DOHH2 (cell line): ENCODE measurements around the gene GRPEL2.
A peak's percentile ranks its signal among the peaks of the same experiment; 100 is the strongest.

Experiments used
- H3F3A ChIP-seq: fragments of 200-600 bp; sonication (generic), shearing (Covaris generic); 2 replicates; pipeline ENCODE4 v1.6.0; 2016; ENCODE audit warnings: antibody characterized with exemption, mild to moderate bottlenecking; ENCODE audit not compliant: control insufficient read depth, insufficient read depth
- H3K27ac ChIP-seq: fragments of 200-600 bp; sonication (generic); 2 replicates; pipeline ENCODE4 v1.5.1; 2014; ENCODE audit warnings: low read depth, mild to moderate bottlenecking, low read length, moderate library complexity
- H3K27me3 ChIP-seq: fragments of 200-600 bp; sonication (generic); 2 replicates; pipeline ENCODE4 v1.6.1; 2014; ENCODE audit warnings: mild to moderate bottlenecking, low read length, mixed read lengths; ENCODE audit not compliant: control insufficient read depth
- H3K36me3 ChIP-seq: fragments of 200-600 bp; sonication (generic); 2 replicates; pipeline ENCODE4 v1.6.1; 2014; ENCODE audit warnings: mild to moderate bottlenecking, low read length, moderate library complexity, mixed read lengths; ENCODE audit not compliant: control insufficient read depth
- H3K4me1 ChIP-seq: fragments of 200-600 bp; sonication (generic); 2 replicates; pipeline ENCODE4 v1.6.1; 2014; ENCODE audit warnings: mild to moderate bottlenecking, low read length, mixed read lengths; ENCODE audit not compliant: control insufficient read depth
- H3K4me2 ChIP-seq: fragments of 200-600 bp; sonication (generic); 2 replicates; pipeline ENCODE4 v1.6.0; 2014; ENCODE audit warnings: mild to moderate bottlenecking, low read length, moderate library complexity
- H3K4me3 ChIP-seq: fragments of 200-600 bp; sonication (generic); 2 replicates; pipeline ENCODE4 v1.5.1; 2014; ENCODE audit warnings: mild to moderate bottlenecking, low read length, mixed read lengths
- H3K79me2 ChIP-seq: fragments of 200-600 bp; sonication (generic); 2 replicates; pipeline ENCODE4 v1.6.1; 2014; ENCODE audit warnings: mild to moderate bottlenecking, low read length, mixed read lengths; ENCODE audit not compliant: control insufficient read depth
- H3K9me2 ChIP-seq: fragments of 200-600 bp; sonication (generic); replicated peaks from 2 replicates; pipeline ENCODE4 v1.6.1; 2014; ENCODE audit warnings: mild to moderate bottlenecking, low read length, mixed read lengths; ENCODE audit not compliant: control insufficient read depth
- H3K9me3 ChIP-seq: fragments of 200-600 bp; sonication (generic); 2 replicates; pipeline ENCODE4 v1.6.1; 2014; ENCODE audit warnings: antibody characterized with exemption, low read length, mixed read lengths; ENCODE audit not compliant: control insufficient read depth, insufficient read depth
- H4K20me1 ChIP-seq: fragments of 200-600 bp; sonication (generic); 2 replicates; pipeline ENCODE4 v1.6.0; 2014; ENCODE audit warnings: low read depth, mild to moderate bottlenecking, antibody characterized with exemption, low read length, moderate library complexity; ENCODE audit not compliant: control insufficient read depth, insufficient read depth
- CTCF ChIP-seq: fragments of 200-600 bp; sonication (generic); IDR thresholded peaks from one replicate; pipeline ENCODE4 v1.5.1; 2014; ENCODE audit warnings: antibody characterized with exemption, mild to moderate bottlenecking, low read depth, low read length; ENCODE audit not compliant: poor library complexity, severe bottlenecking
- EZH2phosphoT487 ChIP-seq: fragments of 200-600 bp; sonication (generic); IDR thresholded peaks from 2 replicates; pipeline ENCODE4 v1.6.1; 2017; ENCODE audit warnings: borderline replicate concordance, mild to moderate bottlenecking, antibody characterized with exemption, low read length, moderate library complexity, mixed read lengths

The GRPEL2 gene

GRCh38 chr5:149366169-149366729 is 20.9 kb downstream of the GRPEL2 start:
- Histone ChIP-seq H4K20me1 (no peaks in the 10 kb centered on the region; the same call in 1 of the 2 replicates), H3K9me2 (no peaks in the 10 kb centered on the region), H3K4me3 (no peak overlapping the region), H3K4me2 (no peak overlapping the region), H3K79me2 (no peaks in the 10 kb centered on the region), H3F3A (no peaks in the 10 kb centered on the region), H3K36me3 (peaks cover 49% of the 10 kb centered on the region), H3K4me1 (no peaks in the 10 kb centered on the region), H3K9me3 (no peaks in the 10 kb centered on the region), H3K27ac (no peak overlapping the region), H3K27me3 (no peaks in the 10 kb centered on the region)
- TF ChIP-seq CTCF = no peak
- no peak for TF ChIP-seq EZH2phosphoT487

- Histone ChIP-seq H3K36me3 (peaks cover 48% of the 10 kb centered on the region), H3K27ac (no peak overlapping the region), H3K4me1 (no peaks in the 10 kb centered on the region), H4K20me1 (no peaks in the 10 kb centered on the region; the same call in 1 of the 2 replicates), H3K9me3 (no peaks in the 10 kb centered on the region), H3K9me2 (no peaks in the 10 kb centered on the region), H3K4me2 (no peak overlapping the region), H3F3A (no peaks in the 10 kb centered on the region), H3K4me3 (no peak overlapping the region), H3K79me2 (no peaks in the 10 kb centered on the region), H3K27me3 (no peaks in the 10 kb centered on the region)
- TF ChIP-seq EZH2phosphoT487 = no peak
- peak; percentile 92 for TF ChIP-seq CTCF
Observed at GRCh38 chr5:149367249-149367971, 22.1 kb downstream of the GRPEL2 start.

DNA sequence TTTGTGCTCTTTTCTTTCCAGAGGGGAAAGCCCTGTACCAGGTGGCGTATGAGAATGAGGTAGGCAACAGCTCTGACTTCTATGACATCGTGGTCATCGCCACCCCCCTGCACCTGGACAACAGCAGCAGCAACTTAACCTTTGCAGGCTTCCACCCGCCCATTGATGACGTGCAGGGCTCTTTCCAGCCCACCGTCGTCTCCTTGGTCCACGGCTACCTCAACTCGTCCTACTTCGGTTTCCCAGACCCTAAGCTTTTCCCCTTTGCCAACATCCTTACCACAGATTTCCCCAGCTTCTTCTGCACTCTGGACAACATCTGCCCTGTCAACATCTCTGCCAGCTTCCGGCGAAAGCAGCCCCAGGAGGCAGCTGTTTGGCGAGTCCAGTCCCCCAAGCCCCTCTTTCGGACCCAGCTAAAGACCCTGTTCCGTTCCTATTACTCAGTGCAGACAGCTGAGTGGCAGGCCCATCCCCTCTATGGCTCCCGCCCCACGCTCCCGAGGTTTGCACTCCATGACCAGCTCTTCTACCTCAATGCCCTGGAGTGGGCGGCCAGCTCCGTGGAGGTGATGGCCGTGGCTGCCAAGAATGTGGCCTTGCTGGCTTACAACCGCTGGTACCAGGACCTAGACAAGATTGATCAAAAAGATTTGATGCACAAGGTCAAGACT is 22.8 kb downstream of the GRPEL2 start:
- Histone ChIP-seq H3K4me2 (no peak overlapping the region), H3K27ac (no peak overlapping the region), H3K79me2 (no peaks in the 10 kb centered on the region), H3K9me3 (no peaks in the 10 kb centered on the region), H3K4me1 (no peaks in the 10 kb centered on the region), H3K9me2 (no peaks in the 10 kb centered on the region), H3K4me3 (no peak overlapping the region), H3K36me3 (peaks cover 41% of the 10 kb centered on the region), H4K20me1 (no peaks in the 10 kb centered on the region; the same call in 1 of the 2 replicates), H3F3A (no peaks in the 10 kb centered on the region), H3K27me3 (no peaks in the 10 kb centered on the region)
- TF ChIP-seq EZH2phosphoT487 = no peak

DNA sequence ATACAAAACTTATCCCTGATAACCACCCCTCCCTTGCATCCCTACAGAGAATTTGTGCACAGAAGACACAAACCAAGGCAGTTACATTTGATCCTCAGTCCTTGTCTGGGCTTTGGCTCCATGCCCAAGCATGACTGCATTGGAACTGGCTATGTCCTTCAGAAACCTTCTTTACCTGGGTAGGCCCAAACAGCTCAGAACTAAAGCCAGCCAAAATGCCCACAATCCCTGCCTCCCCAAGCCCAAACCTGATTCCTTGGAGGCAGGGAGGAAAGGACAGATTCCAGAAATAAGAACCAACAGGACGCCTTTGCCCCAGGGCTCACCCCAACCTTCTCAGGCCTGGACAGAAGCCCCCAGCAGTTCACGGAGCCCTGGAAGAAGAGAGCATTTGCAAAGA is 25.6 kb downstream of the GRPEL2 start:
- Histone ChIP-seq H3K4me3 (no peak overlapping the region), H3K4me2 (no peak overlapping the region), H3K36me3 (peaks cover 33% of the 10 kb centered on the region), H3K27ac (no peak overlapping the region), H3K4me1 (no peaks in the 10 kb centered on the region), H3K9me2 (no peaks in the 10 kb centered on the region), H3K27me3 (no peaks in the 10 kb centered on the region), H4K20me1 (no peaks in the 10 kb centered on the region; the same call in 1 of the 2 replicates), H3F3A (no peaks in the 10 kb centered on the region), H3K79me2 (no peaks in the 10 kb centered on the region), H3K9me3 (no peaks in the 10 kb centered on the region)
- no peak for TF ChIP-seq CTCF
- TF ChIP-seq EZH2phosphoT487 = no peak
